ENCODE results near the gene SSRP1.

SSRP1 gene

GRCh38 chr11:57335023-57335342 lies 709 bp downstream of the SSRP1 start:
- H3K4me3 ChIP-seq, result peak overlapping the region; percentile 78
- DNase-seq (ENCODE audit: low read depth, low spot score), result no peak
- peak overlapping the region; percentile 96 for H3K9ac ChIP-seq (ENCODE audit: insufficient read length)
- H3K27ac ChIP-seq, result peak overlapping the region; percentile 73; the same call in 1 of the 2 replicates
- no peak for TF ChIP-seq EZH2 (IDR thresholded peaks at IDR 0.05)
- TF ChIP-seq FOXP2 (optimal IDR thresholded peaks at IDR 0.05; ENCODE audit: control extremely low read depth, extremely low read length, insufficient read depth), result no peak
- no peak for TF ChIP-seq POLR2AphosphoS5 (IDR thresholded peaks at IDR 0.05; ENCODE audit: borderline replicate concordance, low read depth, low read length)
- no peaks in the 10 kb centered on the region for H3K9me3 ChIP-seq (ENCODE audit: low read depth, low read length)
- H3K36me3 ChIP-seq (ENCODE audit: insufficient read depth, low read length), result peaks cover 48% of the 10 kb centered on the region

- TF ChIP-seq POLR2AphosphoS5 (IDR thresholded peaks at IDR 0.05; ENCODE audit: borderline replicate concordance, low read depth, low read length), result no peak
- TF ChIP-seq FOXP2 (optimal IDR thresholded peaks at IDR 0.05; ENCODE audit: control extremely low read depth, extremely low read length, insufficient read depth), result no peak
- no peak for TF ChIP-seq EZH2 (IDR thresholded peaks at IDR 0.05)
- Histone ChIP-seq H3K9me3 (ENCODE audit: low read depth, low read length) (no peaks in the 10 kb centered on the region), H3K36me3 (ENCODE audit: insufficient read depth, low read length) (peaks cover 69% of the 10 kb centered on the region), H3K9ac (ENCODE audit: insufficient read length) (peak overlapping the region; percentile 96), H3K27ac (no peak overlapping the region), H3K4me3 (peak overlapping the region; percentile 78; the same call in 1 of the 2 replicates)
- DNase-seq (ENCODE audit: low read depth, low spot score), result no peak
These were observed 2.8 kb downstream of the SSRP1 start for GRCh38 chr11:57332694-57333440.

GRCh38 chr11:57331720-57332119 lies 4.0 kb downstream of the SSRP1 start:
- H3K27ac ChIP-seq, result no peak overlapping the region
- peaks cover 80% of the 10 kb centered on the region for H3K36me3 ChIP-seq (ENCODE audit: insufficient read depth, low read length)
- no peak overlapping the region for H3K9ac ChIP-seq (ENCODE audit: insufficient read length)
- H3K9me3 ChIP-seq (ENCODE audit: low read depth, low read length), result no peaks in the 10 kb centered on the region
- no peak overlapping the region for H3K4me3 ChIP-seq
- TF ChIP-seq FOXP2 (optimal IDR thresholded peaks at IDR 0.05; ENCODE audit: control extremely low read depth, extremely low read length, insufficient read depth) (no peak), EZH2 (IDR thresholded peaks at IDR 0.05) (no peak), POLR2AphosphoS5 (IDR thresholded peaks at IDR 0.05; ENCODE audit: borderline replicate concordance, low read depth, low read length) (no peak)
- no peak for DNase-seq (ENCODE audit: low read depth, low spot score)

- Histone ChIP-seq H3K9ac (ENCODE audit: insufficient read length) (no peak overlapping the region), H3K9me3 (ENCODE audit: low read depth, low read length) (no peaks in the 10 kb centered on the region), H3K27ac (no peak overlapping the region), H3K36me3 (ENCODE audit: insufficient read depth, low read length) (peaks cover 96% of the 10 kb centered on the region), H3K4me3 (no peak overlapping the region)
- TF ChIP-seq FOXP2 (optimal IDR thresholded peaks at IDR 0.05; ENCODE audit: control extremely low read depth, extremely low read length, insufficient read depth), result no peak
- DNase-seq (ENCODE audit: low read depth, low spot score), result no peak
These were observed 5.7 kb downstream of the SSRP1 start for GRCh38 chr11:57330029-57330428.

- peak overlapping the region; percentile 38; the same call in 1 of the 2 replicates for H3K27ac ChIP-seq
- DNase-seq (ENCODE audit: low read depth, low spot score), result no peak
- no peak overlapping the region for H3K4me3 ChIP-seq
- H3K9ac ChIP-seq (ENCODE audit: insufficient read length), result no peak overlapping the region
- peaks cover 75% of the 10 kb centered on the region for H3K36me3 ChIP-seq (ENCODE audit: insufficient read depth, low read length)
- TF ChIP-seq FOXP2 (optimal IDR thresholded peaks at IDR 0.05; ENCODE audit: control extremely low read depth, extremely low read length, insufficient read depth), result no peak
- TF ChIP-seq EZH2 (IDR thresholded peaks at IDR 0.05), result no peak
- no peak for TF ChIP-seq POLR2AphosphoS5 (IDR thresholded peaks at IDR 0.05; ENCODE audit: borderline replicate concordance, low read depth, low read length)
- no peaks in the 10 kb centered on the region for H3K9me3 ChIP-seq (ENCODE audit: low read depth, low read length)
These were observed 8.0 kb downstream of the SSRP1 start for GRCh38 chr11:57327721-57328120.

GRCh38 chr11:57325735-57326048 lies 10.0 kb downstream of the SSRP1 start:
- H3K36me3 ChIP-seq (ENCODE audit: insufficient read depth, low read length), result peaks cover 65% of the 10 kb centered on the region

GRCh38 chr11:57324886-57325734 lies 10.6 kb downstream of the SSRP1 start, which contains the start of gene TNKS1BP1:
TNKS1BP1 (minus strand) TSS chr11:57324952; CDS start chr11:57321885, 3,067 bp downstream.
- TF ChIP-seq EZH2 (IDR thresholded peaks at IDR 0.05), result no peak
- TF ChIP-seq POLR2AphosphoS5 (IDR thresholded peaks at IDR 0.05; ENCODE audit: borderline replicate concordance, low read depth, low read length), result peak; percentile 72
- TF ChIP-seq FOXP2 (optimal IDR thresholded peaks at IDR 0.05; ENCODE audit: control extremely low read depth, extremely low read length, insufficient read depth), result no peak
- peaks cover 65% of the 10 kb centered on the region for H3K36me3 ChIP-seq (ENCODE audit: insufficient read depth, low read length)

More at GRCh38 chr11:57325735-57326048, 10.0 kb downstream of the SSRP1 start:
- Histone ChIP-seq H3K4me3 (peak overlapping the region; percentile 79), H3K27ac (peak overlapping the region; percentile 97), H3K9ac (ENCODE audit: insufficient read length) (peak overlapping the region; percentile 90), H3K9me3 (ENCODE audit: low read depth, low read length) (no peaks in the 10 kb centered on the region)
- TF ChIP-seq FOXP2 (optimal IDR thresholded peaks at IDR 0.05; ENCODE audit: control extremely low read depth, extremely low read length, insufficient read depth) (no peak), POLR2AphosphoS5 (IDR thresholded peaks at IDR 0.05; ENCODE audit: borderline replicate concordance, low read depth, low read length) (no peak), EZH2 (IDR thresholded peaks at IDR 0.05) (no peak)
- DNase-seq (ENCODE audit: low read depth, low spot score), result no peak

GRCh38 chr11:57324154-57324885 lies 11.4 kb downstream of the SSRP1 start:
- H3K27ac ChIP-seq, result peak overlapping the region; percentile 97
- peak overlapping the region; percentile 79 for H3K4me3 ChIP-seq
- H3K36me3 ChIP-seq (ENCODE audit: insufficient read depth, low read length), result peaks cover 62% of the 10 kb centered on the region
- TF ChIP-seq FOXP2 (optimal IDR thresholded peaks at IDR 0.05; ENCODE audit: control extremely low read depth, extremely low read length, insufficient read depth) (no peak), POLR2AphosphoS5 (IDR thresholded peaks at IDR 0.05; ENCODE audit: borderline replicate concordance, low read depth, low read length) (peak; percentile 9; the same call in 1 of the 2 replicates), EZH2 (IDR thresholded peaks at IDR 0.05) (no peak)
- H3K9me3 ChIP-seq (ENCODE audit: low read depth, low read length), result no peaks in the 10 kb centered on the region
- peak overlapping the region; percentile 90 for H3K9ac ChIP-seq (ENCODE audit: insufficient read length)
- DNase-seq (ENCODE audit: low read depth, low spot score), result no peak

More at GRCh38 chr11:57324886-57325734, 10.6 kb downstream of the SSRP1 start, which contains the start of gene TNKS1BP1:
- peak within 1 kb of the TSS; percentile 90 for H3K9ac ChIP-seq (ENCODE audit: insufficient read length)
- DNase-seq (ENCODE audit: low read depth, low spot score), result peak; percentile 75
- no peaks in the 10 kb centered on the region for H3K9me3 ChIP-seq (ENCODE audit: low read depth, low read length)
- peak within 1 kb of the TSS; percentile 97 for H3K27ac ChIP-seq
- H3K4me3 ChIP-seq, result peak within 1 kb of the TSS; percentile 79

Data from SK-N-MC (cell line).